Left colon (tissue), 2 donors: ENCODE measurements around the gene SHLD1. TPM values are rescaled to one million over a fixed set of nuclear protein-coding genes. Genes with fewer than 3 reads are reported as not detected.

ENCODE experiments used
- ATAC-seq: fragments of 200-7000 bp; cut with Tn5 transposase; one replicate; pipeline ENCODE4 v1.9.1; 2020; ENCODE audit warnings: mild to moderate bottlenecking, moderate library complexity
- DNase-seq, 2 donors: peaks; one replicate each; pipeline ENCODE4 v3.0.0-alpha.2; 2020
- intact Hi-C, 2 donors: fragments of 100-400 bp; cut with DNase I in 1 of 2; cut with micrococcal nuclease in 1 of 2; formaldehyde crosslinking; loops; one replicate each; pipeline versions ENCODE4 v1.11.2 to v1.14.0; 2022; cut with DNase I, micrococcal nuclease
- total RNA-seq, 2 donors: library from RNA; stranded (reverse); fragmentation: NEBNext Ultra II Directional; extraction: Animal tissue kit (Norgen Biotek cat#: 25700); gene quantifications; one replicate each; pipeline ENCODE4 v1.2.1, GENCODE V29; 2021
- donor health status: DM: no; HTN: no; CAD: no.
- donor health status: DM: yes; HTN: yes; CAD: no.

Gene SHLD1
- total RNA-seq, 2 donors from 2014 or later, result 8.1 to 10.5 TPM

- intact Hi-C loops, result no loop called here
- no peak for ATAC-seq
- no peak for DNase-seq
Measured at GRCh38 chr20:5910186-5910585, 160.0 kb downstream of the SHLD1 start.

GRCh38 chr20:5913166-5913565 lies 163.0 kb downstream of the SHLD1 start:
- ATAC-seq, result no peak
- no peak for DNase-seq
- intact Hi-C loops, result no loop called here

Other genes starting within 250 kb of the SHLD1 start
- 10 to 100 TPM; 23.6 to 26.0 TPM for gene GPCPD1, start 139.4 kb upstream of the SHLD1 start, total RNA-seq
- 1 to 10 TPM; 3.4 to 4.2 TPM for gene CHGB, start 161.1 kb downstream of the SHLD1 start, total RNA-seq
- gene TRMT6, start 200.1 kb downstream of the SHLD1 start, total RNA-seq, result 1 to 10 TPM; 8.1 to 9.7 TPM
- 1 to 10 TPM; 4.6 to 5.9 TPM for gene MCM8, start 200.3 kb downstream of the SHLD1 start, total RNA-seq